GM12878 (cell line): ENCODE measurements around the gene CLASP1. TPM values are rescaled to one million over a fixed set of nuclear protein-coding genes. Genes with fewer than 3 reads are reported as not detected.
"Not testable (repeated sequence)": the region's sequence is repeated elsewhere in the genome, so short reads cannot be mapped to it uniquely, and the experiment has no call there.

Experiments
- ATAC-seq: fragments of 200-7000 bp; cut with Tn5 transposase; 3 replicates; pipeline ENCODE4 v1.9.1; 2020; ENCODE audit warnings: mild to moderate bottlenecking, moderate library complexity
- BruUV-seq: library from RNA; stranded (reverse); fragments of 400-500 nt; replicated peaks from 2 replicates; lab custom pipeline; 2021; lab: Mats Ljungman, UMichigan
- CTCF ChIA-PET: fragments of 300-600 bp; sonication (Branson Sonifier 250); formaldehyde crosslinking; extraction: SDS; loops from one replicate; lab custom pipeline; 2021; ENCODE audit warnings: inconsistent platforms; lab: Yijun Ruan, JAX
- POLR2A ChIA-PET: fragments of 350-600 bp; formaldehyde crosslinking; extraction: SDS; loops from one replicate; lab custom pipeline; 2021; ENCODE audit warnings: inconsistent platforms; lab: Charles Lee
- RAD21 ChIA-PET: fragments of 300-600 bp; sonication (Branson Sonifier 250); formaldehyde crosslinking; loops from one replicate; lab custom pipeline; 2023; ENCODE audit warnings: antibody characterized with exemption; ENCODE audit not compliant: unreplicated experiment; lab: Charles Lee
- SMC1A ChIA-PET: fragments of 300-600 bp; sonication (Branson Sonifier 250); formaldehyde crosslinking; loops from one replicate; lab custom pipeline; 2023; ENCODE audit not compliant: unreplicated experiment, uncharacterized antibody; lab: Charles Lee
- DNase-seq: peaks from one replicate; pipeline ENCODE4 v3.0.0-alpha.2; 2011; ENCODE audit warnings: low read depth, low spot score
- FAIRE-seq: peaks from 3 replicates; lab custom pipeline; 2011; peaks lifted over from hg19 to GRCh38; lab: Jason Lieb, UNC
- H2AFZ ChIP-seq: 2 replicates; pipeline ENCODE4 v1.6.0; 2011; ENCODE audit warnings: low read depth, low read length, control low read depth; ENCODE audit not compliant: control insufficient read depth
- H3K27ac ChIP-seq: 2 replicates; pipeline ENCODE4 v1.5.1; 2011; ENCODE audit warnings: control low read depth; ENCODE audit not compliant: control insufficient read depth, insufficient read depth
- H3K27me3 ChIP-seq, 2 experiments: replicated peaks in 1 of 2; 2 replicates each; pipeline versions ENCODE4 v1.6.0 to v1.6.1; 2011; ENCODE audit warnings: low read length in 1 of 2; ENCODE audit not compliant: control insufficient read depth in 2 of 2, insufficient read depth in 2 of 2
- H3K36me3 ChIP-seq, 2 experiments: 2 replicates each; pipeline ENCODE4 v1.5.1; 2011; ENCODE audit warnings: low read length in 1 of 2; ENCODE audit not compliant: control insufficient read depth in 2 of 2, insufficient read depth in 2 of 2
- H3K4me1 ChIP-seq: 2 replicates; pipeline ENCODE4 v1.6.1; 2011; ENCODE audit warnings: mild to moderate bottlenecking, low read length, moderate library complexity, mixed read lengths; ENCODE audit not compliant: control insufficient read depth, insufficient read depth
- H3K4me2 ChIP-seq: 2 replicates; pipeline ENCODE4 v1.6.0; 2011; ENCODE audit warnings: control low read depth; ENCODE audit not compliant: control insufficient read depth, insufficient read depth
- H3K4me3 ChIP-seq: fragments of 200-600 bp; sonication (generic); 2 replicates; pipeline ENCODE4 v1.5.1; 2016
- H3K79me2 ChIP-seq: 2 replicates; pipeline ENCODE4 v1.6.0; 2011; ENCODE audit warnings: low read length; ENCODE audit not compliant: control insufficient read depth, insufficient read depth
- H3K9ac ChIP-seq: 2 replicates; pipeline ENCODE4 v1.8.0; 2011; ENCODE audit warnings: low read length, control low read depth, mixed read lengths; ENCODE audit not compliant: control insufficient read depth, insufficient read depth
- H3K9me3 ChIP-seq: replicated peaks from 3 replicates; pipeline ENCODE4 v1.5.1; 2011; ENCODE audit warnings: mild to moderate bottlenecking, low read length; ENCODE audit not compliant: control insufficient read depth, insufficient read depth
- H4K20me1 ChIP-seq: 2 replicates; pipeline ENCODE4 v1.6.0; 2011; ENCODE audit not compliant: control insufficient read depth, insufficient read depth
- ETV6 ChIP-seq, 2 experiments: fragments of 450-650 bp in 1 of 2; IDR thresholded peaks in 1 of 2; conservative IDR thresholded peaks in 1 of 2; 2 replicates each; pipeline ENCODE4 v1.6.1; 2014; ENCODE audit warnings: antibody characterized with exemption in 1 of 2, borderline replicate concordance in 1 of 2, low read depth in 1 of 2, mild to moderate bottlenecking in 1 of 2, moderate library complexity in 1 of 2
- FOXM1 ChIP-seq: IDR thresholded peaks from 2 replicates; pipeline ENCODE4 v1.6.1; 2012; ENCODE audit warnings: low read depth, mild to moderate bottlenecking, inconsistent platforms, low read length, moderate library complexity
- IKZF2 ChIP-seq, 2 experiments: fragments of 450-650 bp; IDR thresholded peaks; 2 replicates each; pipeline ENCODE4 v1.6.1; 2017; ENCODE audit warnings: mild to moderate bottlenecking in 2 of 2, moderate library complexity in 2 of 2
- SMAD5 ChIP-seq: IDR thresholded peaks from 2 replicates; pipeline ENCODE4 v1.6.1; 2016; ENCODE audit warnings: antibody characterized with exemption, low read depth
- SPI1 ChIP-seq: IDR thresholded peaks from 2 replicates; pipeline ENCODE4 v1.6.1; 2011; ENCODE audit warnings: low read depth, mild to moderate bottlenecking, low read length, moderate library complexity, borderline replicate concordance; ENCODE audit not compliant: insufficient read depth
- WGBS: methylation state at CpG from one replicate; pipeline ENCODE4 v1.1.6; 2016; ENCODE audit warnings: low lambda C conversion rate; ENCODE audit not compliant: insufficient replicate concordance, insufficient coverage; ENCODE audit errors: missing lambda C conversion rate; 5-methylcytosine and 5-hydroxymethylcytosine counted together
- in situ Hi-C: fragments of 300-500 bp; cut with MboI; formaldehyde crosslinking; loops from 9 replicates; pipeline ENCODE4 v1.14.3; 2018; ENCODE audit warnings: mixed read lengths
- intact Hi-C: fragments of 100-400 bp; cut with micrococcal nuclease; formaldehyde crosslinking; loops from one replicate; pipeline ENCODE4 v1.14.2; 2022; ENCODE audit not compliant: unreplicated experiment
- polyA plus RNA-seq, 11 experiments: library from polyadenylated mRNA; depleted of rRNA in 4 of 11; unstranded in 6 of 11; stranded (reverse) in 5 of 11; fragments of >200 nt; fragmentation: Nextera tagmentation in 4 of 11; fragmentation: Illumina TruSeq in 1 of 11; extraction: Ambion mirVana in 4 of 11; extraction: Trizol in 1 of 11; gene quantifications; 1 replicate in 1 of 11; 2 replicates in 10 of 11; pipeline versions ENCODE4 v1.2.1 to v1.2.3, GENCODE V29; 2011 to 2016; ENCODE audit warnings: inconsistent platforms in 2 of 11, missing spikeins in 2 of 11, low read depth in 1 of 11
- total RNA-seq, 4 experiments: library from RNA; depleted of rRNA in 3 of 4; stranded (reverse); fragments of >200 nt in 3 of 4; fragmentation: Illumina TruSeq in 1 of 4; extraction: Trizol in 1 of 4; gene quantifications; 2 replicates each; pipeline versions ENCODE4 v1.2.1 to v1.2.3, GENCODE V29; 2013 to 2021

CLASP1 gene
- total and polyA plus RNA-seq, 10 of the 15 experiments (the other 5 are each of a cell fraction or from before 2014, with no cell fraction given): 1.4 to 62.4 (median 32.9) TPM

- Histone ChIP-seq H3K27me3 (no peaks in the 10 kb centered on the region), H3K36me3 (peaks cover 0 to 9% of the 10 kb centered on the region in 2 experiments; a peak in 2 of 4 replicates), H4K20me1 (no peaks in the 10 kb centered on the region), H3K9me3 (peaks cover 7% of the 10 kb centered on the region; the same call in 2 of the 3 replicates), H3K27ac (no peak overlapping the region), H3K4me1 (peaks cover 17% of the 10 kb centered on the region), H3K4me3 (no peak overlapping the region), H2AFZ (no peak overlapping the region), H3K4me2 (no peak overlapping the region), H3K9ac (no peak overlapping the region), H3K79me2 (peaks cover 66% of the 10 kb centered on the region)
- intact Hi-C loops (no loop called here), in situ Hi-C loops (no loop called here)
- DNase-seq (no peak), FAIRE-seq (no peak), ATAC-seq (no peak)
- SMC1A ChIA-PET: interaction anchor here (1.4 kb wide), 1 partner anchor 17 kb away, joined by 3 read pairs; no protein-coding TSS in a partner anchor
- no peak for TF ChIP-seq FOXM1
- POLR2A ChIA-PET: no interaction called here
- CTCF ChIA-PET: interaction anchor here (1.1 to 1.7 kb wide), 2 partner anchors 10 to 66 kb away, joined by 4 to 7 read pairs; no protein-coding TSS in a partner anchor
- RAD21 ChIA-PET: no interaction called here
- BruUV-seq: no TSS peak
These were observed 36.1 kb downstream of the CLASP1 start for GRCh38 chr2:121613152-121613551.

- no peak overlapping the region for H3K4me2 ChIP-seq
- no peak overlapping the region for H2AFZ ChIP-seq
- H3K4me3 ChIP-seq: no peak overlapping the region
- SMC1A ChIA-PET: interaction anchor here (0.6 to 1.4 kb wide), 2 partner anchors 15 to 88 kb away, joined by 3 read pairs; no protein-coding TSS in a partner anchor
- 0% methylated on average over 1 of the region's 1 CpG for WGBS
- peaks cover 61% of the 10 kb centered on the region for H3K79me2 ChIP-seq
- H4K20me1 ChIP-seq: no peaks in the 10 kb centered on the region
- no peak overlapping the region for H3K9ac ChIP-seq
- ATAC-seq: no peak
- RAD21 ChIA-PET: no interaction called here
- in situ Hi-C loops: no loop called here
- H3K9me3 ChIP-seq: peaks cover 7% of the 10 kb centered on the region; the same call in 2 of the 3 replicates
- no peaks in the 10 kb centered on the region for H3K27me3 ChIP-seq
- CTCF ChIA-PET: no interaction called here
- H3K27ac ChIP-seq: no peak overlapping the region
- peaks cover 6% of the 10 kb centered on the region for H3K4me1 ChIP-seq
- intact Hi-C loops: no loop called here
- no TSS peak for BruUV-seq
- POLR2A ChIA-PET: interaction anchor here (0.7 kb wide), 1 partner anchor 185 kb away, joined by 3 read pairs; no protein-coding TSS in a partner anchor
- DNase-seq: no peak
- H3K36me3 ChIP-seq: peaks cover 0 to 9% of the 10 kb centered on the region in 2 experiments; a peak in 2 of 4 replicates
- TF ChIP-seq SMAD5 (no peak), IKZF2 (IDR thresholded peaks at IDR 0.05) (peak in 1 of 2 experiments; percentile 13; a peak in 1 of 4 replicates), SPI1 (peak; percentile 50; the same call in 1 of the 2 replicates), ETV6 (conservative IDR thresholded peaks at IDR 0.05 in 1 of 2, IDR thresholded peaks at IDR 0.05 in 1 of 2; ENCODE audit: borderline replicate concordance in 1 of 2, low read depth in 1 of 2) (peak in 1 of 2 experiments; percentile 44; a peak in 2 of 4 replicates)
- FAIRE-seq: no peak
These were observed 37.2 kb downstream of the CLASP1 start for GRCh38 chr2:121611730-121612705.

- RAD21 ChIA-PET, POLR2A ChIA-PET, H3K27me3 ChIP-seq, H3K9ac ChIP-seq, H3K36me3 ChIP-seq, FAIRE-seq, H3K27ac ChIP-seq, SMC1A ChIA-PET, H4K20me1 ChIP-seq, ATAC-seq, intact Hi-C loops, H3K4me3 ChIP-seq, H3K4me1 ChIP-seq, in situ Hi-C loops, H3K9me3 ChIP-seq, H2AFZ ChIP-seq, DNase-seq, H3K4me2 ChIP-seq, CTCF ChIA-PET, BruUV-seq: not testable (repeated sequence)
- 0% methylated on average over 2 of the region's 2 CpGs for WGBS
- peaks cover 55% of the 10 kb centered on the region for H3K79me2 ChIP-seq
These were observed 38.1 kb downstream of the CLASP1 start for GRCh38 chr2:121611048-121611649.
